KOPT-K1 (cell line): ENCODE measurements around the gene HOXC12.

Source experiments
- H3K27ac ChIP-seq: fragments of 200-600 bp; sonication (generic); 2 replicates; pipeline ENCODE4 v1.5.1; 2016; ENCODE audit warnings: antibody characterized with exemption, mild to moderate bottlenecking, low read depth, low read length; ENCODE audit not compliant: poor library complexity, severe bottlenecking
- H3K36me3 ChIP-seq: fragments of 200-600 bp; sonication (generic); 2 replicates; pipeline ENCODE4 v1.5.1; 2017; ENCODE audit warnings: antibody characterized with exemption, mild to moderate bottlenecking, low read length, moderate library complexity; ENCODE audit not compliant: insufficient read depth
- H3K9me3 ChIP-seq: fragments of 200-600 bp; sonication (generic); 2 replicates; pipeline ENCODE4 v1.5.1; 2017; ENCODE audit warnings: antibody characterized with exemption, low read length, mild to moderate bottlenecking; ENCODE audit not compliant: insufficient read depth, poor library complexity, severe bottlenecking

The HOXC12 gene

DNA sequence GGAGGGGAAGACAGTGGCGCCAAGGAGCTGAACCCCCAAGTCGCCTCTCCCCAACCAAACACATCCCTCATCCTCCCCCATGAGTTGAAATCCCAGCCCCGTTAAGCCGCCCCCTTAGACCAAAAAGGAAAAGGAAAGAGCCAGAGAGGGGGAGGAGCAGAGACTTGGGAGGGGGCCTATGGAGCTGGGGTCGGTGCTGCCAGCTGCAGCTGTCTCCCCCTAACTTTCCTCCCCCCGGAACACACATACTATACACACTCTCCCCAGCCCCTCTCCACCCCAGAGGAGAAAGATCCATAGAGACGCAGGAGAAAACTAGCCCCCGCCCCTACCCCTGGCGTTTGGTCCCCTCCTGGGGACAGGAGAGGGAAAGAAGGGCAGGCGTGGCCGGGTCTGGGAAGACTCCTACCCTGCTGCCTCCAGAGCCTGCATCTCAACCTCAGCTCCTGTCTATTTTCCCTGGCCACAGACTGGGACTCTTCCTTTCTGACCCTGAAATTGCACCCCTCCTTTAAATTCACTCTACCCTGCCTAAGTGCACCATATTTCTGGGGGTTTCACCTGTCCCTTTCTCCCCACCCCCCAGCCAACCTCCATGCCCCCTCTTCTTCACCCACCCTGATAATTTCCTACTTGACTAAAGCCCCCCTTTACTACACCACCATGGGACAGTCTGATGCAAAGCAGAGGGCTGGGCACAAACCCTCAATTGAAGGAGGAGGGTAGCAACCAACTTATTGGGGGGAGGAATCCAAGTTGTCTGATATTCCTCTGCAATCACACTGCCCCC, 43.6 kb downstream of the HOXC12 start:
- H3K27ac ChIP-seq: no peak overlapping the region
- H3K36me3 ChIP-seq: no peaks in the 10 kb centered on the region
- no peaks in the 10 kb centered on the region for H3K9me3 ChIP-seq

DNA sequence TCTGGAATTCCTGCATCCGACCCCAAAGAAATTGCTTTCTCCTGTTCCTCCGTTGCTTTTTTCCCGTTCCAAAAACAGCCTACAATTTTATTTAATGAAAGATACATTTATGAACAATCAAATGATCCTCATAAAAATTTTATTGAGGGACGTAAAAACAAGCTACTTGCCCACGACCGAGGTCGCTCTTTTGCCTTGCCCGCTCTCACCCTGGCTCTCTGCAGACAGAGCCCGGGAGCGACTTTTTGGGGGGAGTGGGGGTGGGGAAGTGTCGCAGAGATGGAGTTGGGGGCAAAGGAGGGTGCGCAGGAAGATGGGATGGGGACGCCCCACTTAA, 44.2 kb downstream of the HOXC12 start:
- no peak overlapping the region for H3K27ac ChIP-seq
- no peaks in the 10 kb centered on the region for H3K36me3 ChIP-seq
- H3K9me3 ChIP-seq: no peaks in the 10 kb centered on the region

GRCh38 chr12:53999559-54000115, 44.9 kb downstream of the HOXC12 start:
- Histone ChIP-seq H3K27ac (no peak overlapping the region), H3K9me3 (no peaks in the 10 kb centered on the region), H3K36me3 (no peaks in the 10 kb centered on the region)

GRCh38 chr12:54000116-54001114, 45.7 kb downstream of the HOXC12 start, which contains the start of gene HOXC9:
HOXC9 (plus strand) TSS chr12:54000161; CDS start chr12:54000189, 28 bp downstream.
- no peaks in the 10 kb centered on the region for H3K36me3 ChIP-seq
- H3K9me3 ChIP-seq: no peaks in the 10 kb centered on the region
- no peak within 1 kb of the TSS for H3K27ac ChIP-seq

- Histone ChIP-seq H3K27ac (no peak overlapping the region), H3K36me3 (no peaks in the 10 kb centered on the region), H3K9me3 (no peaks in the 10 kb centered on the region)
Measured at GRCh38 chr12:54001283-54002187, 46.8 kb downstream of the HOXC12 start.

- H3K27ac ChIP-seq: no peak overlapping the region
- H3K36me3 ChIP-seq: no peaks in the 10 kb centered on the region
- no peaks in the 10 kb centered on the region for H3K9me3 ChIP-seq
Measured at GRCh38 chr12:54002278-54002914, 47.7 kb downstream of the HOXC12 start.

DNA sequence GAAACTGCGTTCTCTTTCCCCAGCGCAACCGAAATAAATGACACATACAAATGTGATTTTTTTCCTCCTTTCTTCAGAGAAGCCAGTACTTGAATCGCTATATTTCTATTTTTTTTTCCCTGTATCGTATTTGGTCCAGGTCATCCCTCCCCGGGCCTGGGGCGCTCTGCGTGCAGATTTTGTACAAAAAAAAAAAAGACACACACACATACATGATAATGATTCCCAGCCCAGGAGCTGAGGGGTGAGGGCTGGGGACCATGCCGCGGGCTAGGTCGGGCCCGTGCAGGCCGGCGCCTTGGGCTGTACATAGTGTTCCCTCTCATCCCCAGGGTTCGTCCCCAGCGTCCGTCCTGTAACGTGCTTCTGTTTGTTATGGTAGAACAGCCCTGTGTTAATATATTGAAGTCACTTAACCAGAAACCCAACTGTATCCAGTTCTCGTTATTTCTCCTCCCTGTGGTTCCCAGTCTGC, 48.2 kb downstream of the HOXC12 start:
- H3K9me3 ChIP-seq: no peaks in the 10 kb centered on the region
- H3K27ac ChIP-seq: no peak overlapping the region
- no peaks in the 10 kb centered on the region for H3K36me3 ChIP-seq

DNA sequence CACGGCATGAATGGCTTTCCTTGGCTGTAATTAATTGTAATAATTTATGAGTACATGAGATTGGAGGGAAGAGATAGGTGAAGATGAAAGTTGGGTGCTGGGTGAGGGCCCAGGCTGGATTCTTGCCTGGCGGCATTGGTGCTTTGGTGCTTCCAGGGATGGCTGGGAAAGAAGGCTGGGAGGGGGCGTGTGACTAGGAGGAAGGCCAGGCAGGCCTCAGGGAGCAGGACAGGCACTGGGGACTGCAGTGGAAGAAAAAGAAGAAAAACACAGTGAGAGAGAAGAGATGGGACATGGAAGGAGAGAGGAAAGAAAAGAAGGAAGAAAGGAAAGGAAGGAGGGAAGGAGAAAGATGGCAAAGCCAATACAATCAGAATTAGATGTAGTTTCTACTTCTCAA, 48.9 kb downstream of the HOXC12 start:
- H3K27ac ChIP-seq: no peak overlapping the region
- H3K36me3 ChIP-seq: no peaks in the 10 kb centered on the region
- H3K9me3 ChIP-seq: no peaks in the 10 kb centered on the region

- Histone ChIP-seq H3K36me3 (no peaks in the 10 kb centered on the region), H3K27ac (no peak overlapping the region)
Measured at GRCh38 chr12:54004063-54004840, 49.5 kb downstream of the HOXC12 start.

DNA sequence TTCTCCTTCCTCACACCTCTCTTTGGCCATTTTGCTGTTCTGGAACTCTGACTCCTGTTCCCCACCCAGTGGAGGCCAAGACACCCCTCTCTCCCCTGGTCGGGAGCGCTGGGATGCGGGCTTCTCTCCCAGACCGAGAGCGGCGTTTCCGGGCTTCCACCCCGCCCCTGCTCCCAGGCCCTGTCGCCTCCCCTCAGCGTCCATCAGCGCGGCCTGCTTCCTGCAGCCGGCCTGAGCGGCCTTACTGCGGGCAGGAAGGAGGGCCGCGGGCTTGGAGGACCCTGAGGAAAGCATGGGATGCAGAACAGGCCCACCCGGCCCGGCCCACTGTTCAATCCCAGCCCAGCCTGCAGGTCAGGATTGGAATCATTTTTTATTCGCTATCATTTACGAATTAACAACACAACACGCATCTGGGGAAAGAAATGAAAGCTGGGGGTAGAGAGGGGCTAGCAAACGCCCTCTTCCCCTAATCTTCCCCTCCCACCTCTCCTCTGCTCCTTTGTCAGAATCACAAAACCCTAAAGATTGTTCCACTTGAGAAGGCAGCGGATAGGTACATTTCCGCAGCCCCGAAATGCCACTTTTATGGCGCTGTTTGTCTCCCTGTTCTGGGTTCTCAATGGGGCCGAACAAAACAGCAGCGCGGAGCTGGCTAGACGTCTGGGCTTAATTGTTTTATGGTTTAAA, 50.3 kb downstream of the HOXC12 start:
- Histone ChIP-seq H3K27ac (no peak overlapping the region), H3K9me3 (no peaks in the 10 kb centered on the region), H3K36me3 (no peaks in the 10 kb centered on the region)

More at GRCh38 chr12:54004063-54004840, 49.5 kb downstream of the HOXC12 start:
- no peaks in the 10 kb centered on the region for H3K9me3 ChIP-seq

- H3K9me3 ChIP-seq: no peaks in the 10 kb centered on the region
- no peak overlapping the region for H3K27ac ChIP-seq
- no peaks in the 10 kb centered on the region for H3K36me3 ChIP-seq
Measured at GRCh38 chr12:54005531-54005852, 50.8 kb downstream of the HOXC12 start.

DNA sequence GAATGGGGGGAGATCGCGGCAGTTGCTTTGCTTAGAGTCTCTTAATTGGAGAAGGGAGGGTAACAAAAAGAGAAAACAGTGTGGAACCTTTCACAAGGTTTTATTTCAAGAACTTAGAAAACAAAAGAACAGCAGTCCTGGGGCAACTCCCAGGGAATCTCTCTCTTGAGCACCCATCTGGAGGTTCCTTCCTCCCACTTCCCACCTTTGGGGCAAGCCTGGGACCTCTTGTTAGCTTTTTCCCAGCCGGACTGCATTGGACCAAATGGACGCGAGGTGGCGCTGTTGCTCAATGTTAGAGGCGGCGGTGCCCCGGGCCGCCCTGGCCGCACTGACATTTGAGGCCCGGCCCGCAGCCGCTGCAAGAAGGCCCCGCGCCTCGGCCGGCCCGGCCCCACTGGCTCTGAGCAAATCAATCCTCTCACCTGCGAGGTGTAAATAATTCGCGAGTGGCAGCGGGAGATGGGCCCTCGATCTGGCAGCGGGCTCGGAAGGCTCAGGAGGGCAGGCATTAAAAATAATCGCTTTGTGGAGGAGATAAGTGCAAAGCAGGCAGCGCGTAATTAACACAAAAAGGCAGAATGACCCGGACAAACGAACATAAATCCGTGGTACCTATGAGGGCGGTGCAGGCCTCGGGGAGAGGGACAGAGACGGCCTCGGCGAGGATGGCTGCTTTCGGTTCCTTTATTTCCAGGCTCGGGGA, 51.3 kb downstream of the HOXC12 start:
- no peak overlapping the region for H3K27ac ChIP-seq

More for the DNA sequence above, 51.3 kb downstream of the HOXC12 start:
- Histone ChIP-seq H3K9me3 (no peaks in the 10 kb centered on the region), H3K36me3 (no peaks in the 10 kb centered on the region)
